ENCODE measurements around the gene SLC2A10. TPM values are rescaled to one million over a fixed set of nuclear protein-coding genes. Genes with fewer than 3 reads are reported as not detected.

Gene SLC2A10
- total RNA-seq, 1 experiment from 2014 or later, result 0.05 TPM

- no TSS peak for BruUV-seq (replicated peaks)
- no peak overlapping the region for H3K27ac ChIP-seq (ENCODE audit: low read depth, low read length)
- POLR2A ChIA-PET, result no interaction called here
These were observed 48.6 kb downstream of the SLC2A10 start for GRCh38 chr20:46757754-46758678.

More at GRCh38 chr20:46757754-46758678, 48.6 kb downstream of the SLC2A10 start:
- no peaks in the 10 kb centered on the region; a peak in 1 of 4 replicates for H3K4me1 ChIP-seq (ENCODE audit: control insufficient read depth in 1 of 2, insufficient read depth in 2 of 2, low read length in 2 of 2)
- RAD21 ChIA-PET (ENCODE audit: low non-redundant PET in 1 of 2, low total read pairs in 2 of 2, uncharacterized antibody in 2 of 2, unreplicated experiment in 2 of 2), result interaction anchor here in 1 of 2 experiments (0.6 kb wide), 1 partner anchor 390 kb away, joined by 3 read pairs; no protein-coding TSS in a partner anchor
- no peaks in the 10 kb centered on the region for H4K20me1 ChIP-seq (ENCODE audit: insufficient read depth)
- H3K27me3 ChIP-seq (ENCODE audit: insufficient read depth, low read length), result no peaks in the 10 kb centered on the region
- CTCF ChIA-PET, result interaction anchor here (1.5 kb wide), 2 partner anchors 11 to 626 kb away, joined by 3 to 6 read pairs; no protein-coding TSS in a partner anchor
- DNase-seq (ENCODE audit: low read depth, low spot score), result peak; percentile 48
- no peaks in the 10 kb centered on the region for H3K9me3 ChIP-seq (ENCODE audit: control insufficient read depth in 1 of 2, insufficient read depth in 1 of 2, low read depth in 1 of 2, low read length in 2 of 2)
- H3K9ac ChIP-seq (ENCODE audit: low read length), result no peak overlapping the region
- no peak overlapping the region for H3K4me3 ChIP-seq (replicated peaks in 1 of 2; ENCODE audit: low read depth in 1 of 2, low read length in 2 of 2)
- TF ChIP-seq SRF (IDR thresholded peaks at IDR 0.05; ENCODE audit: low read depth) (no peak), TCF7L2 (IDR thresholded peaks at IDR 0.05; ENCODE audit: borderline replicate concordance, extremely low read depth, insufficient read depth, insufficient read length) (no peak), CTCF (IDR thresholded peaks at IDR 0.05 in 2 of 3, conservative IDR thresholded peaks at IDR 0.05 in 1 of 3; ENCODE audit: borderline replicate concordance in 1 of 3, insufficient read depth in 1 of 3, low read depth in 2 of 3, low read length in 2 of 3) (peak; percentile 61 to 95 (median 94); a peak in 5 of 6 replicates), EZH2phosphoT487 (IDR thresholded peaks at IDR 0.05; ENCODE audit: borderline replicate concordance) (no peak), SIN3A (IDR thresholded peaks at IDR 0.05; ENCODE audit: low read depth) (no peak), FOSL1 (IDR thresholded peaks at IDR 0.05; ENCODE audit: low read depth) (no peak), RAD21 (IDR thresholded peaks at IDR 0.05; ENCODE audit: low read depth) (peak; percentile 72), ATF3 (IDR thresholded peaks at IDR 0.05) (no peak)
- intact Hi-C loops (cut with micrococcal nuclease), result loop anchor here (1.0 to 10.0 kb wide), 2 partner anchors 267 to 392 kb away; no protein-coding TSS in a partner anchor
- H3K79me2 ChIP-seq (ENCODE audit: insufficient read depth, low read length), result no peaks in the 10 kb centered on the region
- no peaks in the 10 kb centered on the region for H3K36me3 ChIP-seq (ENCODE audit: control insufficient read depth in 1 of 2, insufficient read depth in 2 of 2, low read length in 2 of 2)
- H3K9me2 ChIP-seq (ENCODE audit: insufficient read depth), result no peaks in the 10 kb centered on the region
- H3K4me2 ChIP-seq (ENCODE audit: low read length), result peak overlapping the region; percentile 38
- H2AFZ ChIP-seq (ENCODE audit: low read depth, low read length, poor library complexity, severe bottlenecking), result peak overlapping the region; percentile 97
- peak; percentile 84 for ATAC-seq
